Activated CD4-positive, alpha-beta T cell treated with anti-CD3 and anti-CD28 coated beads for 1 hour (primary cell): ENCODE measurements around the gene ZFP82.

Experiments used
- DNase-seq: peaks from one replicate; pipeline ENCODE4 v3.0.0-alpha.2; 2020

ZFP82 gene

DNA sequence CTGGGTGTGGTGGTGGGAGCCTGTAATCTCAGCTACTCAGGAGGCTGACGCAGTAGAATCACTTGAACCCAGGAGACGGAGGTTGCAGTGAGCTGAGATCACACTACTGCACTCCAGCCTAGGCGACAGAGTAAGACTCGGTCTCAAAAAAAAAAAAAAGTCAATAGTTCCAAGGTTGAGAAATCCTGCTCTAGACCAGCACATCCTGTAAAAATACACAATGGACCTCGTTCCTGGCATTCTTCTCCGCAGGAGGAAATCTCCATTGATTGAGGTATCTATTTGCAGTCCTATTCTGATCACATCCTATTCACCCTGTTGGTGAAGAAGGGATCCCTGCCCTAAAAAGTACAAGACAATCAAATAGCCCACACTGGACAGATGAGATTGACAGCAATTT, 54.6 kb downstream of the ZFP82 start:
- DNase-seq = no peak
